HepG2 (cell line): ENCODE measurements around the gene RRAS2. TPM values are rescaled to one million over a fixed set of nuclear protein-coding genes. Genes with fewer than 3 reads are reported as not detected.

Experiments
- ATAC-seq: fragments of 200-7000 bp; cut with Tn5 transposase; 3 replicates; pipeline ENCODE4 v1.9.1; 2020; ENCODE audit warnings: mild to moderate bottlenecking, moderate library complexity
- BruUV-seq: library from RNA; stranded (reverse); fragments of 400-500 nt; replicated peaks from 2 replicates; lab custom pipeline; 2021; lab: Mats Ljungman, UMichigan
- CTCF ChIA-PET: fragments of 300-600 bp; formaldehyde crosslinking; extraction: SDS; loops from one replicate; lab custom pipeline; 2021; ENCODE audit warnings: low total read pairs, inconsistent platforms, low intra/inter-chr PET ratio; lab: Yijun Ruan, JAX
- POLR2A ChIA-PET: fragments of 350-600 bp; sonication (Branson Sonifier 250); formaldehyde crosslinking; loops from one replicate; lab custom pipeline; 2020; ENCODE audit warnings: antibody characterized with exemption, inconsistent platforms; lab: Yijun Ruan, JAX
- DNase-seq: peaks from one replicate; pipeline ENCODE4 v3.0.0-alpha.2; 2015; ENCODE audit warnings: low spot score
- FAIRE-seq: peaks from 3 replicates; lab custom pipeline; 2011; peaks lifted over from hg19 to GRCh38; lab: Jason Lieb, UNC
- H2AFZ ChIP-seq: one replicate; pipeline ENCODE4 v1.6.1; 2011; ENCODE audit warnings: low read length, inconsistent platforms
- H3K27ac ChIP-seq: fragments of 300-600 bp; 3 replicates; pipeline ENCODE4 v1.8.0; 2011; ENCODE audit warnings: mixed run types, mild to moderate bottlenecking, mixed read lengths, low read length, inconsistent platforms; ENCODE audit not compliant: insufficient read depth; ENCODE audit errors: extremely low read length
- H3K27me3 ChIP-seq, 2 experiments: fragments of 200-600 bp in 1 of 2; 2 replicates in 1 of 2; 3 replicates in 1 of 2; pipeline versions ENCODE4 v1.6.0 to v1.8.0; 2011; ENCODE audit warnings: low read length in 2 of 2, mild to moderate bottlenecking in 2 of 2, moderate library complexity in 2 of 2, inconsistent platforms in 1 of 2; ENCODE audit not compliant: insufficient read depth in 2 of 2, control insufficient read depth in 1 of 2
- H3K36me3 ChIP-seq, 2 experiments: fragments of 200-600 bp in 1 of 2; replicated peaks in 1 of 2; 2 replicates in 1 of 2; 3 replicates in 1 of 2; pipeline versions ENCODE4 v1.5.1 to v1.8.0; 2011; ENCODE audit warnings: low read length in 2 of 2, inconsistent platforms in 1 of 2; ENCODE audit not compliant: insufficient read depth in 2 of 2, control insufficient read depth in 1 of 2
- H3K4me1 ChIP-seq: 2 replicates; pipeline ENCODE4 v1.5.1; 2012; ENCODE audit warnings: low read length, inconsistent platforms; ENCODE audit not compliant: insufficient read depth
- H3K4me2 ChIP-seq: 2 replicates; pipeline ENCODE4 v1.6.0; 2011; ENCODE audit warnings: low read depth, low read length, inconsistent platforms
- H3K4me3 ChIP-seq, 3 experiments: fragments of 200-600 bp in 1 of 3; sonication (generic), shearing (Covaris generic) in 1 of 3; replicated peaks in 1 of 3; 2 replicates each; pipeline ENCODE4 v1.5.1; 2011 to 2016; ENCODE audit warnings: low read length in 3 of 3, inconsistent platforms in 2 of 3, low read depth in 2 of 3, mild to moderate bottlenecking in 2 of 3, control low read depth in 1 of 3, mixed read lengths in 1 of 3; ENCODE audit not compliant: insufficient read depth in 1 of 3
- H3K79me2 ChIP-seq: one replicate; pipeline ENCODE4 v1.6.1; 2011; ENCODE audit warnings: low read length, inconsistent platforms; ENCODE audit not compliant: insufficient read depth
- H3K9ac ChIP-seq: 2 replicates; pipeline ENCODE4 v1.6.0; 2011; ENCODE audit warnings: mild to moderate bottlenecking, low read depth, low read length, inconsistent platforms; ENCODE audit not compliant: insufficient read depth
- H3K9me3 ChIP-seq: 2 replicates; pipeline ENCODE4 v1.5.1; 2012; ENCODE audit warnings: mild to moderate bottlenecking, low read length
- H4K20me1 ChIP-seq: 2 replicates; pipeline ENCODE4 v1.6.0; 2011; ENCODE audit warnings: inconsistent platforms, mild to moderate bottlenecking, low read length, moderate library complexity; ENCODE audit not compliant: insufficient read depth
- CTCF ChIP-seq: sonication (generic); formaldehyde crosslinking; IDR thresholded peaks from 2 replicates; pipeline ENCODE4 v1.5.0; 2020; ENCODE audit warnings: mild to moderate bottlenecking, missing genetic modification reagents, moderate library complexity
- FUBP1 ChIP-seq: sonication (generic); formaldehyde crosslinking; IDR thresholded peaks from 2 replicates; pipeline ENCODE4 v1.5.1; 2020; ENCODE audit warnings: missing genetic modification reagents, mild to moderate bottlenecking, borderline replicate concordance
- JARID2 ChIP-seq: sonication (generic); formaldehyde crosslinking; IDR thresholded peaks from 2 replicates; pipeline ENCODE4 v1.8.1; 2023; ENCODE audit warnings: missing genetic modification reagents, inconsistent platforms; ENCODE audit not compliant: insufficient replicate concordance
- ZNF12 ChIP-seq: sonication (generic); formaldehyde crosslinking; IDR thresholded peaks from 2 replicates; pipeline ENCODE4 v1.5.0; 2020; ENCODE audit warnings: missing genetic modification reagents
- ZNF3 ChIP-seq: IDR thresholded peaks from 2 replicates; pipeline ENCODE4 v1.7.0; 2017; ENCODE audit warnings: inconsistent platforms
- ZNF850 ChIP-seq: sonication (generic); formaldehyde crosslinking; conservative IDR thresholded peaks from 2 replicates; pipeline ENCODE4 v1.9.0; 2021; ENCODE audit warnings: mild to moderate bottlenecking, missing genetic modification reagents
- WGBS: methylation state at CpG from one replicate; pipeline ENCODE4 v1.1.6; 2017; ENCODE audit warnings: low lambda C conversion rate; 5-methylcytosine and 5-hydroxymethylcytosine counted together
- in situ Hi-C: cut with HindIII; loops from 2 replicates; pipeline ENCODE4 v1.10.0; 2017; ENCODE audit warnings: low pct_unique_long_range_greater_than_20kb; ENCODE audit not compliant: extremely low pct_ligation_motif_present
- intact Hi-C: fragments of 100-400 bp; cut with micrococcal nuclease; formaldehyde crosslinking; loops from one replicate; pipeline ENCODE4 v1.10.0; 2022; ENCODE audit not compliant: unreplicated experiment
- polyA plus RNA-seq, 8 experiments: library from polyadenylated mRNA; depleted of rRNA in 3 of 8; stranded (reverse) in 7 of 8; unstranded in 1 of 8; fragments of >200 nt; fragmentation: Illumina TruSeq in 4 of 8; extraction: Trizol in 4 of 8; gene quantifications; 2 replicates each; pipeline versions ENCODE4 v1.2.1 to v1.2.3, GENCODE V29; 2011 to 2016; ENCODE audit warnings: low read depth in 4 of 8, missing spikeins in 1 of 8, mixed read lengths in 1 of 8; ENCODE audit not compliant: insufficient read depth in 1 of 8
- total RNA-seq, 5 experiments: library from RNA; depleted of rRNA; stranded (reverse); fragments of >200 nt; fragmentation: Illumina TruSeq; extraction: Trizol; gene quantifications; 2 replicates each; pipeline ENCODE4 v1.2.3, GENCODE V29; 2016; ENCODE audit warnings: low read depth in 1 of 5

RRAS2 gene
- total and polyA plus RNA-seq, 2 of the 13 experiments (the other 11 are each of a cell fraction or from before 2014, with no cell fraction given): 19.0 to 44.1 TPM

GRCh38 chr11:14376920-14377319, 17.9 kb upstream of the RRAS2 start:
- Histone ChIP-seq H3K9ac (no peak overlapping the region), H3K27ac (no peak overlapping the region), H3K79me2 (no peaks in the 10 kb centered on the region), H4K20me1 (no peaks in the 10 kb centered on the region), H3K4me2 (no peak overlapping the region), H3K4me3 (no peak overlapping the region), H3K27me3 (peaks cover 0 to 20% of the 10 kb centered on the region in 2 experiments; a peak in 3 of 5 replicates), H3K36me3 (no peaks in the 10 kb centered on the region), H3K4me1 (peaks cover 24% of the 10 kb centered on the region), H3K9me3 (no peaks in the 10 kb centered on the region), H2AFZ (no peak overlapping the region)
- CTCF ChIA-PET: no interaction called here
- intact Hi-C loops: no loop called here
- TF ChIP-seq FUBP1 (CRISPR knock-in tag) (no peak), ZNF12 (CRISPR knock-in tag) (peak; percentile 91)
- 20% methylated on average over 2 of the region's 2 CpGs for WGBS
- DNase-seq (no peak), ATAC-seq (no peak), FAIRE-seq (no peak)
- no TSS peak for BruUV-seq
- POLR2A ChIA-PET: no interaction called here
- in situ Hi-C loops: no loop called here

- in situ Hi-C loops: no loop called here
- Histone ChIP-seq H3K27me3 (peaks cover 0 to 13% of the 10 kb centered on the region in 2 experiments; a peak in 1 of 5 replicates), H3K9ac (no peak overlapping the region), H3K79me2 (no peaks in the 10 kb centered on the region), H3K27ac (no peak overlapping the region), H4K20me1 (no peaks in the 10 kb centered on the region), H3K4me1 (peaks cover 18% of the 10 kb centered on the region), H3K36me3 (no peaks in the 10 kb centered on the region), H2AFZ (no peak overlapping the region), H3K9me3 (no peaks in the 10 kb centered on the region)
- CTCF ChIA-PET: no interaction called here
- WGBS: 54% methylated on average over 3 of the region's 4 CpGs
- peak; percentile 77 for ATAC-seq
- DNase-seq: no peak
- no TSS peak for BruUV-seq
- no peak for FAIRE-seq
- POLR2A ChIA-PET: no interaction called here
- TF ChIP-seq CTCF (CRISPR knock-in tag) (0 out of 2 replicates have a peak, but pooled peaks have one; percentile 3), ZNF3 (no peak), ZNF850 (no peak), JARID2 (no peak)
- TF ChIP-seq, all 625 proteins: peak for 1
- Histone ChIP-seq H3K4me2 (no peak overlapping the region), H3K4me3 (no peak overlapping the region)
- intact Hi-C loops: no loop called here
These were observed 16.2 kb upstream of the RRAS2 start for GRCh38 chr11:14374922-14375830.
